ENCODE data around the gene LRRC10B.

Gene LRRC10B

DNA sequence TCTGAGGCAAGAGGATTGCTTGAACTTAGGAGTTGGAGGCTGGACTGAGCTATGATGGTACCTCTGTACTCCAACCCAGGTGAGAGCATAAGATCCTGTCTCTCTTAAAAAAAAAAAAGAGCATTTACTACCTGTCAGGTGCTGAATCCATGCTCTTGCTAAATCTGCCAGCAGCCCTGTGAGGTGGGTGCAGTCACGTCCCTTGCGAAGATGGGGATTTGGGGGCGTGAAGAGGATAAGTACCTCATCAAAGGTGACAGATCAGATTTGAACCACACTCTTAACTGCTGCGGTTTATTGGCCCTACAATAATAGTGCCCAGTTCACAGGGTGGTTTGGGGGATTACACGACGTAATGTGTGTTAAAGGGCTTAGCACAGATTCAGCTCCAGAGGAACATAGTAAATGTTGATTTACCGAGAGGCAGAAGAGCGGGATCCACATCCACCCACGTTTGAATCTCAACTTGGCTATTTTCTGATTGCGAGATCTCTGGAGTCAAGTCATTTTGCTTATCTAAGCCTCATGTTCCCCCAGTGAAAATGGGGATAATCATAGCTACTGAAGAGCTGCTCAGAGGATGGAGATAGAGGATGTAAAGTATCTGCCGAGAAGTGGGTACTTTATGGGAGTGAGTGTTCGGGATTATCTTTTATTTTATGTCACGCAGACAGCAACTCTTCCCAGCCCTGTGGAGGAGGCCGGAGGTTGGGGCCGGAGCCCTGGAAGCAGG, 28.1 kb upstream of the LRRC10B start:
- no peak for TF ChIP-seq YY1 (IDR thresholded peaks at IDR 0.05; ENCODE audit: insufficient read depth, insufficient read length)
- TF ChIP-seq SUZ12 (IDR thresholded peaks at IDR 0.05; ENCODE audit: extremely low read depth, insufficient read depth, insufficient read length): no peak
- no peak for TF ChIP-seq ZNF274 (IDR thresholded peaks at IDR 0.05; ENCODE audit: low read depth, low read length)
- Histone ChIP-seq H3K36me3 (ENCODE audit: insufficient read depth, insufficient read length, low read length) (no peaks in the 10 kb centered on the region), H3K9ac (ENCODE audit: insufficient read length, low read depth) (no peak overlapping the region), H3K4me1 (ENCODE audit: insufficient read depth, insufficient read length) (peaks cover 19% of the 10 kb centered on the region), H3K9me3 (ENCODE audit: insufficient read depth, low read length) (no peaks in the 10 kb centered on the region), H3K27me3 (ENCODE audit: insufficient read depth, insufficient read length) (peaks cover 9% of the 10 kb centered on the region), H3K4me3 (ENCODE audit: insufficient read length, low read depth) (no peak overlapping the region)
- no peak for DNase-seq (ENCODE audit: low read depth, low spot score)

DNA sequence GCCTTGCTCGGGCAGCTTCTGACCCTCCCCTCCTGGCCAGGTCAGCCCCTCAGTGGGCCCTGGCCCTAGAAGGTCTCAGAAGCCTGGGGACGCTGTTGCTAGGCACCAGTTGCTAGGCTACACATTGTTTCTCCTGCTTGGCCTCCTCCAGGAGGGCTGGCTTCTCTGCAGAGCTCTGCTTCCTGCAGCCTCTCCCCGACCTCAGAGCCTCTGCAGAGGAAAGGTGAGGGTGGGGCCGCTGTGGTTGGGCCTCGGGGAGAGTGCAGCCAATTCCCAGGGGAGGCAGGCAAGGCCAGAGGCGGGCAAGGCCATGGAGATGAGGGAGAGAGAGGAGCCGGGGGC, 27.6 kb upstream of the LRRC10B start:
- peak; percentile 81 for DNase-seq (ENCODE audit: low read depth, low spot score)
- peaks cover 21% of the 10 kb centered on the region for H3K4me1 ChIP-seq (ENCODE audit: insufficient read depth, insufficient read length)
- no peaks in the 10 kb centered on the region for H3K36me3 ChIP-seq (ENCODE audit: insufficient read depth, insufficient read length, low read length)
- peaks cover 9% of the 10 kb centered on the region for H3K27me3 ChIP-seq (ENCODE audit: insufficient read depth, insufficient read length)
- TF ChIP-seq SUZ12 (IDR thresholded peaks at IDR 0.05; ENCODE audit: extremely low read depth, insufficient read depth, insufficient read length) (no peak), ZNF274 (IDR thresholded peaks at IDR 0.05; ENCODE audit: low read depth, low read length) (no peak), YY1 (IDR thresholded peaks at IDR 0.05; ENCODE audit: insufficient read depth, insufficient read length) (no peak)
- no peak overlapping the region for H3K4me3 ChIP-seq (ENCODE audit: insufficient read length, low read depth)
- H3K9ac ChIP-seq (ENCODE audit: insufficient read length, low read depth): no peak overlapping the region
- H3K9me3 ChIP-seq (ENCODE audit: insufficient read depth, low read length): no peaks in the 10 kb centered on the region

DNA sequence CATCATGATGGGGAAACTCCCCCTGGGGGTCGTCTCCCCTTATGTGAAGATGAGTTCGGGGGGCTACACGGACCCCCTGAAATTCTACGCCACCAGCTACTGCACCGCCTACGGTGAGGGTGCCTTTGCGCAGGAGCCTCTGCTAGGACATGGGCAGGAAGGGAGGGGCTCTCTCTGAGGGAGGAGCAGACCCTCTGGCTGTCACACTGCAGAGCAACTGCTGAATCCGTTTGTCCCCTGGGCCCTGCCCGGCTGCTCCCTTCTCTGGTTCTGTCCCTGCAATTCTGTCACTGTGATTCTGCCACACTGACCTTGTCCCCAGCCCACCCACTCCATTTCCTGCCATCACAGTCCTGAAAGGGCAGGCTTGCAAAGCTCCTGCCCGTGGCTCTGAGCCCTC, 26.7 kb upstream of the LRRC10B start:
- peaks cover 24% of the 10 kb centered on the region for H3K4me1 ChIP-seq (ENCODE audit: insufficient read depth, insufficient read length)
- H3K27me3 ChIP-seq (ENCODE audit: insufficient read depth, insufficient read length): peaks cover 9% of the 10 kb centered on the region
- H3K9ac ChIP-seq (ENCODE audit: insufficient read length, low read depth): peak overlapping the region; percentile 62
- no peaks in the 10 kb centered on the region for H3K9me3 ChIP-seq (ENCODE audit: insufficient read depth, low read length)
- no peak overlapping the region for H3K4me3 ChIP-seq (ENCODE audit: insufficient read length, low read depth)
- DNase-seq (ENCODE audit: low read depth, low spot score): no peak
- TF ChIP-seq SUZ12 (IDR thresholded peaks at IDR 0.05; ENCODE audit: extremely low read depth, insufficient read depth, insufficient read length): no peak
- TF ChIP-seq ZNF274 (IDR thresholded peaks at IDR 0.05; ENCODE audit: low read depth, low read length): no peak
- TF ChIP-seq YY1 (IDR thresholded peaks at IDR 0.05; ENCODE audit: insufficient read depth, insufficient read length): no peak
- no peaks in the 10 kb centered on the region for H3K36me3 ChIP-seq (ENCODE audit: insufficient read depth, insufficient read length, low read length)

DNA sequence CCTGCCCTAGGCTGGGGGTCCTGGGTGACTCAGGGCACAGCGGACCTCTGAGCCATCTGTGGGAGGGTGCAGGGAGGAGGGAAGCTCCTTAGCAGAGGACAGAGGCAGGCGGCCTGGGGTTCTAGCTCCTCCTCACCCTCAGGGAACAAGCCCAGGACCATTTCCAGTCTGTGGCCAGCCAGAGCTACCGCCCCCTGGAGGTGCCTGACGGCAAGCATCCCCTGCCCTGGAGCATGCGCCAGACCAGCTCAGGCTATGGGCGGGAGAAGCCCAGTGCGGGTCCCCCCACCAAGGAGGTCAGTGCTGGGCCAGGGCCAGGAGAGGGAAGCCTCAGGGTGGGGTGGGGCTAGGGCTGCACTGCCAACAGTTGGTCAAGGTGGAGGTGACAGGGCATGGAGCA, 26.0 kb upstream of the LRRC10B start:
- peaks cover 25% of the 10 kb centered on the region for H3K4me1 ChIP-seq (ENCODE audit: insufficient read depth, insufficient read length)
- TF ChIP-seq ZNF274 (IDR thresholded peaks at IDR 0.05; ENCODE audit: low read depth, low read length) (no peak), YY1 (IDR thresholded peaks at IDR 0.05; ENCODE audit: insufficient read depth, insufficient read length) (no peak), SUZ12 (IDR thresholded peaks at IDR 0.05; ENCODE audit: extremely low read depth, insufficient read depth, insufficient read length) (no peak)
- no peaks in the 10 kb centered on the region for H3K9me3 ChIP-seq (ENCODE audit: insufficient read depth, low read length)
- no peaks in the 10 kb centered on the region for H3K36me3 ChIP-seq (ENCODE audit: insufficient read depth, insufficient read length, low read length)
- H3K27me3 ChIP-seq (ENCODE audit: insufficient read depth, insufficient read length): peaks cover 9% of the 10 kb centered on the region
- peak overlapping the region; percentile 62 for H3K9ac ChIP-seq (ENCODE audit: insufficient read length, low read depth)
- H3K4me3 ChIP-seq (ENCODE audit: insufficient read length, low read depth): no peak overlapping the region
- peak; percentile 57 for DNase-seq (ENCODE audit: low read depth, low spot score)

DNA sequence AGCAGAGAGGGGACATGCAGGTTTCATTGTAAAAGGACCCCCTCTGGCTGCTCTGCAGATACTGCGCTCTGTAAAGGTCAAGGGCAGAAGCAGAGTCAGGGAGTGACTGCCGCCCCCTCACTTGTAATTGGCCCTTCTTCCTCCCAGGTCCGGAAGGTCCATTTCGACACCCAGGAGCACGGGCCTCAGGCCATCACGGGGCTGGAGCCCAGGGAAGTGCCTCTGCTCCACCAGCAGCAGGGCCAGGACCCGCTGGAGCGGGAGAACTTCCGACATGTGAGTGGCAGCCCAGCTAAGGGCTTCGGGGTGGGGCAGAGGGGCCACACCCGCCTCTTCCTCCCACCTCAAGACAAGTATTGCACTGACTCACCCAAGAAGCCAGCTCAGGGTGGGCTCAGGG, 24.0 kb upstream of the LRRC10B start:
- no peak for DNase-seq (ENCODE audit: low read depth, low spot score)
- no peak overlapping the region for H3K4me3 ChIP-seq (ENCODE audit: insufficient read length, low read depth)
- no peak overlapping the region for H3K9ac ChIP-seq (ENCODE audit: insufficient read length, low read depth)
- H3K36me3 ChIP-seq (ENCODE audit: insufficient read depth, insufficient read length, low read length): no peaks in the 10 kb centered on the region
- peaks cover 33% of the 10 kb centered on the region for H3K4me1 ChIP-seq (ENCODE audit: insufficient read depth, insufficient read length)
- H3K9me3 ChIP-seq (ENCODE audit: insufficient read depth, low read length): no peaks in the 10 kb centered on the region
- TF ChIP-seq YY1 (IDR thresholded peaks at IDR 0.05; ENCODE audit: insufficient read depth, insufficient read length): no peak
- TF ChIP-seq SUZ12 (IDR thresholded peaks at IDR 0.05; ENCODE audit: extremely low read depth, insufficient read depth, insufficient read length): no peak
- no peak for TF ChIP-seq ZNF274 (IDR thresholded peaks at IDR 0.05; ENCODE audit: low read depth, low read length)
- no peaks in the 10 kb centered on the region for H3K27me3 ChIP-seq (ENCODE audit: insufficient read depth, insufficient read length)

DNA sequence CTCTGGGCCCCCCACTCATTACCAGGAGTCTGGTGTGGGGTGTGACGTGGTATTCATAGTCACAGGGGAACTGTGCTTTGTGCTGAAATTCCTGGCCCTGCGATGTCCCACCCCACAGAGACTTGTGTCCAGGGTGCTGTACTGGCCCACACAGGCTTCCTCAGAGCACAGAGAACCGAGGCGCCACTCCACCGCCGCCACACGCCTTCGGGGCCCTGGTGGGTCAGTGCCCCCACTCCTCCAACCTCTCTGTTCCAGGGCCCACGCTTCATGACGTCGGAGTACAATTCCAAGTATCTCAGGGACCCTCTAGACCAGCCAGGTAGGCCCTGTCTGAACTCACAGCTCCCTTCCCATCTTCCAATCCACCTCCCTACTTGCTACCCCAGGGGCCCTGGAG, 23.5 kb upstream of the LRRC10B start:
- DNase-seq (ENCODE audit: low read depth, low spot score): no peak
- Histone ChIP-seq H3K9me3 (ENCODE audit: insufficient read depth, low read length) (no peaks in the 10 kb centered on the region), H3K9ac (ENCODE audit: insufficient read length, low read depth) (no peak overlapping the region), H3K36me3 (ENCODE audit: insufficient read depth, insufficient read length, low read length) (no peaks in the 10 kb centered on the region), H3K4me1 (ENCODE audit: insufficient read depth, insufficient read length) (peaks cover 38% of the 10 kb centered on the region), H3K4me3 (ENCODE audit: insufficient read length, low read depth) (no peak overlapping the region), H3K27me3 (ENCODE audit: insufficient read depth, insufficient read length) (no peaks in the 10 kb centered on the region)
- TF ChIP-seq YY1 (IDR thresholded peaks at IDR 0.05; ENCODE audit: insufficient read depth, insufficient read length) (no peak), SUZ12 (IDR thresholded peaks at IDR 0.05; ENCODE audit: extremely low read depth, insufficient read depth, insufficient read length) (no peak), ZNF274 (IDR thresholded peaks at IDR 0.05; ENCODE audit: low read depth, low read length) (no peak)

DNA sequence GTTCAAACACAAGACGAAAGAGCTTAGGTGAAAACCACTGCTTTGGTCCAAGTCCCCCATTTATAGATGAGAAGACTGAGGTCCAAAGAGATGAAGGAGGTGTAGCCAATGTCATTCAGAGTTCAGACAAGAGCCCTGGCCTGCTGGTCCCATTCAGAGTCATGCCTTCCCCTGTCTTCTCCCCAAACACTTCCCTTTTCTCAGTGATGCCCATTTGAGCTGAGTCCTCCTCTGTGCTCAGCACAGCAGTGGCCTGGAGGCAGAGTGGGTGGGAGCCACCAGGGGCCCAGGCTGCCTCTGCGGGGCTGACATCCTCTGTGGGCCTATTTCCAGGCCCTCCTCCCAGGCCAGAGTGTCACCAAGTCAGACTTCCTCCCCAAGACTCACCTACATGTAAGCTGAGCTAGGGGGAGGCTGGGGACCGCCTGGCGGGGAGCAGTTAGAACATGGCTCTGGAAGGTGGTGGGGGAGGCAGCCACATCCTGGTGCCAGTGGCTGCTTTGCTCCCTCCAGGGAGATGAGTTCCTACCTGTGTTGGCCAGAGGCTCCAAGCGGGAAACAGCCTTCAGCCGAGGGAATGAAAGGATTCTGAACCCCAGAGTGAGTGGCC, 22.4 kb upstream of the LRRC10B start:
- no peak for DNase-seq (ENCODE audit: low read depth, low spot score)
- Histone ChIP-seq H3K4me3 (ENCODE audit: insufficient read length, low read depth) (no peak overlapping the region), H3K27me3 (ENCODE audit: insufficient read depth, insufficient read length) (no peaks in the 10 kb centered on the region), H3K36me3 (ENCODE audit: insufficient read depth, insufficient read length, low read length) (no peaks in the 10 kb centered on the region), H3K9ac (ENCODE audit: insufficient read length, low read depth) (no peak overlapping the region), H3K9me3 (ENCODE audit: insufficient read depth, low read length) (no peaks in the 10 kb centered on the region), H3K4me1 (ENCODE audit: insufficient read depth, insufficient read length) (peaks cover 43% of the 10 kb centered on the region)
- TF ChIP-seq YY1 (IDR thresholded peaks at IDR 0.05; ENCODE audit: insufficient read depth, insufficient read length) (no peak), ZNF274 (IDR thresholded peaks at IDR 0.05; ENCODE audit: low read depth, low read length) (no peak), SUZ12 (IDR thresholded peaks at IDR 0.05; ENCODE audit: extremely low read depth, insufficient read depth, insufficient read length) (no peak)
